H1 (cell line): ENCODE measurements around the gene IL1RAPL1. TPM values are rescaled to one million over a fixed set of nuclear protein-coding genes. Genes with fewer than 3 reads are reported as not detected.

Source experiments
- CTCF ChIA-PET: fragments of 300-600 bp; sonication (Branson Sonifier 250); formaldehyde crosslinking; loops from one replicate; lab custom pipeline; 2021; ENCODE audit not compliant: partially characterized antibody; lab: Charles Lee
- POLR2A ChIA-PET: fragments of 300-600 bp; sonication (Branson Sonifier 250); formaldehyde crosslinking; loops from one replicate; lab custom pipeline; 2021; ENCODE audit warnings: inconsistent platforms; ENCODE audit not compliant: partially characterized antibody; lab: Charles Lee
- DNase-seq, 2 experiments: peaks; one replicate each; pipeline versions ENCODE4 v3.0.0 to v3.0.0-alpha.2; 2010 to 2022; ENCODE audit warnings: low spot score in 2 of 2, low read depth in 1 of 2, mixed read lengths in 1 of 2
- FAIRE-seq: peaks from 2 replicates; lab custom pipeline; 2011; peaks lifted over from hg19 to GRCh38; lab: Jason Lieb, UNC
- H2AFZ ChIP-seq: 2 replicates; pipeline ENCODE4 v1.8.1; 2012; ENCODE audit warnings: low read length, inconsistent platforms
- H2AK5ac ChIP-seq: 2 replicates; pipeline ENCODE4 v1.6.1; 2013; ENCODE audit warnings: low read depth, low read length
- H2BK120ac ChIP-seq: replicated peaks from 2 replicates; pipeline ENCODE3; 2013; ENCODE audit warnings: low read depth, low read length, inconsistent platforms
- H2BK12ac ChIP-seq: 2 replicates; pipeline ENCODE4 v1.6.1; 2013; ENCODE audit warnings: low read depth, low read length
- H2BK15ac ChIP-seq: 2 replicates; pipeline ENCODE4 v1.6.1; 2013; ENCODE audit warnings: low read length
- H2BK20ac ChIP-seq: 2 replicates; pipeline ENCODE4 v1.6.1; 2013; ENCODE audit warnings: low read length
- H2BK5ac ChIP-seq: 2 replicates; pipeline ENCODE4 v1.6.1; 2013; ENCODE audit warnings: low read depth, low read length
- H3K14ac ChIP-seq: 2 replicates; pipeline ENCODE4 v1.6.1; 2013; ENCODE audit warnings: inconsistent platforms; ENCODE audit not compliant: insufficient read length
- H3K18ac ChIP-seq: 2 replicates; pipeline ENCODE4 v1.6.1; 2013; ENCODE audit warnings: low read length; ENCODE audit errors: extremely low read depth
- H3K23ac ChIP-seq: 2 replicates; pipeline ENCODE4 v1.6.1; 2013; ENCODE audit warnings: inconsistent platforms; ENCODE audit not compliant: insufficient read length
- H3K23me2 ChIP-seq: 2 replicates; pipeline ENCODE4 v1.6.1; 2013; ENCODE audit warnings: low read depth, low read length
- H3K27ac ChIP-seq: 2 replicates; pipeline ENCODE4 v1.6.1; 2011; ENCODE audit warnings: low read depth, low read length, inconsistent platforms
- H3K27me3 ChIP-seq, 4 experiments: replicated peaks in 1 of 4; 1 replicate in 1 of 4; 2 replicates in 3 of 4; pipeline versions ENCODE4 v1.6.1 to v1.8.1; 2011 to 2013; ENCODE audit warnings: low read length in 3 of 4, mild to moderate bottlenecking in 3 of 4, inconsistent platforms in 2 of 4, mixed read lengths in 2 of 4, moderate library complexity in 1 of 4; ENCODE audit not compliant: control insufficient read depth in 3 of 4, insufficient read depth in 3 of 4; ENCODE audit errors: extremely low read depth in 1 of 4
- H3K36me3 ChIP-seq, 4 experiments: 2 replicates each; pipeline versions ENCODE4 v1.6.1 to v1.8.1; 2011 to 2013; ENCODE audit warnings: mild to moderate bottlenecking in 4 of 4, low read length in 3 of 4, moderate library complexity in 2 of 4, control low read depth in 1 of 4, inconsistent platforms in 1 of 4; ENCODE audit not compliant: insufficient read depth in 4 of 4, control insufficient read depth in 2 of 4
- H3K4ac ChIP-seq: replicated peaks from 2 replicates; pipeline ENCODE3; 2013; ENCODE audit warnings: low read length, low read depth, mixed read lengths, inconsistent platforms; ENCODE audit not compliant: insufficient read length
- H3K4me1 ChIP-seq, 4 experiments: replicated peaks in 1 of 4; 1 replicate in 1 of 4; 2 replicates in 3 of 4; pipeline versions ENCODE4 v1.6.1 to v1.8.1; 2011 to 2013; ENCODE audit warnings: low read length in 3 of 4, inconsistent platforms in 2 of 4, mixed read lengths in 1 of 4; ENCODE audit not compliant: insufficient read depth in 4 of 4, control insufficient read depth in 3 of 4
- H3K4me2 ChIP-seq, 2 experiments: 2 replicates each; pipeline versions ENCODE4 v1.6.1 to v1.8.1; 2011 to 2013; ENCODE audit warnings: low read depth in 2 of 2, low read length in 2 of 2, control low read depth in 1 of 2, inconsistent platforms in 1 of 2, mild to moderate bottlenecking in 1 of 2; ENCODE audit not compliant: insufficient read depth in 1 of 2
- H3K4me3 ChIP-seq, 4 experiments: fragments of 200-600, 300-600 bp in 1 of 4; sonication (generic), shearing (Covaris generic), sonication (Bioruptor Twin) in 1 of 4; 2 replicates each; pipeline versions ENCODE4 v1.5.1 to v1.8.1; 2011 to 2016; ENCODE audit warnings: low read length in 4 of 4, low read depth in 3 of 4, control low read depth in 2 of 4, inconsistent platforms in 2 of 4, mild to moderate bottlenecking in 2 of 4, mixed read lengths in 1 of 4, moderate library complexity in 1 of 4; ENCODE audit not compliant: insufficient read depth in 2 of 4; ENCODE audit errors: extremely low read depth in 1 of 4
- H3K56ac ChIP-seq: replicated peaks from 2 replicates; pipeline ENCODE3; 2013; ENCODE audit warnings: low read depth, mild to moderate bottlenecking, mixed read lengths, low read length, inconsistent platforms; ENCODE audit not compliant: insufficient read length
- H3K79me1 ChIP-seq: 2 replicates; pipeline ENCODE4 v1.6.1; 2013; ENCODE audit warnings: low read depth, low read length, control low read depth
- H3K79me2 ChIP-seq, 2 experiments: 2 replicates each; pipeline versions ENCODE4 v1.6.1 to v1.8.1; 2012 to 2013; ENCODE audit warnings: low read length in 2 of 2, mild to moderate bottlenecking in 2 of 2, inconsistent platforms in 1 of 2; ENCODE audit not compliant: insufficient read depth in 2 of 2, control insufficient read depth in 1 of 2
- H3K9ac ChIP-seq, 4 experiments: replicated peaks in 1 of 4; 1 replicate in 1 of 4; 2 replicates in 3 of 4; pipeline versions ENCODE4 v1.6.1 to v1.8.1; 2011 to 2013; ENCODE audit warnings: low read depth in 3 of 4, low read length in 3 of 4, control low read depth in 2 of 4, mild to moderate bottlenecking in 2 of 4, moderate library complexity in 2 of 4, inconsistent platforms in 1 of 4; ENCODE audit errors: extremely low read depth in 1 of 4
- H3K9me3 ChIP-seq, 2 experiments: 2 replicates each; pipeline versions ENCODE4 v1.6.1 to v1.8.1; 2012 to 2013; ENCODE audit warnings: mild to moderate bottlenecking in 2 of 2, moderate library complexity in 2 of 2, control low read depth in 1 of 2, inconsistent platforms in 1 of 2, low read depth in 1 of 2, low read length in 1 of 2, mixed read lengths in 1 of 2; ENCODE audit not compliant: insufficient read depth in 2 of 2
- H4K20me1 ChIP-seq, 2 experiments: replicated peaks in 1 of 2; 2 replicates each; pipeline versions ENCODE3 to v1.8.1; 2011 to 2013; ENCODE audit warnings: inconsistent platforms in 2 of 2, low read length in 2 of 2, mild to moderate bottlenecking in 1 of 2; ENCODE audit not compliant: insufficient read depth in 2 of 2, control insufficient read depth in 1 of 2
- H4K5ac ChIP-seq: 2 replicates; pipeline ENCODE4 v1.6.1; 2013; ENCODE audit warnings: low read length, low read depth, mixed read lengths, inconsistent platforms; ENCODE audit not compliant: insufficient read length
- H4K8ac ChIP-seq: 2 replicates; pipeline ENCODE4 v1.8.0; 2013; ENCODE audit warnings: mild to moderate bottlenecking, moderate library complexity, low read length, inconsistent platforms; ENCODE audit not compliant: insufficient read depth; ENCODE audit errors: extremely low read depth
- H4K91ac ChIP-seq: replicated peaks from 2 replicates; pipeline ENCODE3; 2013; ENCODE audit warnings: low read length, mixed read lengths, inconsistent platforms; ENCODE audit not compliant: insufficient read length
- BRCA1 ChIP-seq: IDR thresholded peaks from 2 replicates; pipeline ENCODE4 v1.6.1; 2012; ENCODE audit warnings: low read depth, low read length, improper control_type of control experiment
- CHD2 ChIP-seq: IDR thresholded peaks from 2 replicates; pipeline ENCODE4 v1.6.1; 2012; ENCODE audit warnings: low read length, improper control_type of control experiment
- GABPA ChIP-seq: IDR thresholded peaks from 2 replicates; pipeline ENCODE4 v1.6.1; 2011; ENCODE audit warnings: mild to moderate bottlenecking, low read length, moderate library complexity, borderline replicate concordance; ENCODE audit not compliant: insufficient read depth
- GTF2F1 ChIP-seq: IDR thresholded peaks from 2 replicates; pipeline ENCODE4 v1.6.1; 2012; ENCODE audit warnings: low read depth, low read length, improper control_type of control experiment, borderline replicate concordance
- JUN ChIP-seq: IDR thresholded peaks from 2 replicates; pipeline ENCODE4 v1.6.1; 2011; ENCODE audit warnings: low read depth, mild to moderate bottlenecking, improper control_type of control experiment, low read length
- NANOG ChIP-seq: IDR thresholded peaks from 2 replicates; pipeline ENCODE4 v1.6.1; 2011; ENCODE audit warnings: low read length, low read depth, mild to moderate bottlenecking, inconsistent platforms; ENCODE audit not compliant: insufficient read depth, poor library complexity, severe bottlenecking
- POLR2AphosphoS5 ChIP-seq: IDR thresholded peaks from 2 replicates; pipeline ENCODE4 v1.6.1; 2011; ENCODE audit warnings: low read depth, low read length
- RFX5 ChIP-seq: IDR thresholded peaks from 2 replicates; pipeline ENCODE4 v1.6.1; 2011; ENCODE audit warnings: low read depth, low read length, improper control_type of control experiment, borderline replicate concordance
- SP2 ChIP-seq: IDR thresholded peaks from 2 replicates; pipeline ENCODE4 v1.6.1; 2012; ENCODE audit warnings: mild to moderate bottlenecking, low read length, inconsistent platforms
- WGBS, 2 experiments: shearing (Covaris generic) in 1 of 2; methylation state at CpG; one replicate each; pipeline versions ENCODE4 v1.1.6 to v1.1.7; 2013 to 2015; ENCODE audit warnings: low lambda C conversion rate in 2 of 2, mixed read lengths in 2 of 2, inconsistent platforms in 1 of 2, low coverage in 1 of 2, missing lambda C conversion rate in 1 of 2; ENCODE audit not compliant: insufficient replicate concordance in 2 of 2, insufficient coverage in 1 of 2, insufficient read length in 1 of 2; ENCODE audit errors: extremely low coverage in 1 of 2, missing lambda C conversion rate in 1 of 2; 5-methylcytosine and 5-hydroxymethylcytosine counted together
- polyA plus RNA-seq, 7 experiments: library from polyadenylated mRNA; depleted of rRNA in 3 of 7; stranded (reverse) in 5 of 7; unstranded in 2 of 7; fragments of >200 nt in 5 of 7; fragments of 200-250 nt in 2 of 7; gene quantifications; 1 replicate in 5 of 7; 2 replicates in 1 of 7; 4 replicates in 1 of 7; pipeline versions ENCODE4 v1.2.1 to v1.2.3, GENCODE V29; 2011 to 2013; ENCODE audit warnings: missing spikeins in 2 of 7, mixed read lengths in 2 of 7
- total RNA-seq: library from RNA; stranded (reverse); fragmentation: NEBNext Ultra II Directional; extraction: Animal tissue kit (Norgen Biotek cat#: 25700); gene quantifications from 2 replicates; pipeline ENCODE4 v1.2.1, GENCODE V29; 2021
- TF ChIP-seq, protein P1 (sequence below): IDR thresholded peaks from 2 replicates; pipeline ENCODE4 v1.6.1; 2011; ENCODE audit warnings: low read depth, mild to moderate bottlenecking, low read length; ENCODE audit not compliant: insufficient read depth
- TF ChIP-seq, protein P2 (sequence below): IDR thresholded peaks from 2 replicates; pipeline ENCODE4 v1.6.1; 2012; ENCODE audit warnings: low read length, inconsistent platforms
- TF ChIP-seq, protein P3 (sequence below): IDR thresholded peaks from 2 replicates; pipeline ENCODE4 v1.6.1; 2012; ENCODE audit warnings: inconsistent platforms

IL1RAPL1 gene
- total and polyA plus RNA-seq, 2 of the 8 experiments (the other 6 are each of a cell fraction or from before 2014, with no cell fraction given): 0.11 to 0.35 TPM

DNA sequence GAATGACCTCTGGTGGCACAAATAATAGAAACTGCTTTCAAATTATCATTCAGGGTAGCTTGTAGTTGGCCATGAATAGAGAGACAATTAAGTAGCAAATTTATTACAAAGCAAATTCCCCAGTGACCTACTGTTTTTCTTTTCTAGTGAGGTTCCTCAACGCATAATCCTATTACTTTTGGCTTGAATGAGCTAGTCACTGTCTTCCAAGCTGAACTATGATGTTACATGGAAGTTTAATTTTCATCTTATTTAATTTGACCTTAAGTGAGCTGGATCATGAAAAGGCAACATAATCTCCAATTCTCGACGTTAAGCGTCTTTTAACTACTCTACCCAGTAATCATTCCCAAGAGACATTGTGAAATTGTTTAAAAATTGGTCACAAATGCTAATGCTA is 1280.7 kb downstream of the IL1RAPL1 start:
- H3K4me3 ChIP-seq: no peak overlapping the region
- H2BK15ac ChIP-seq: no peak overlapping the region
- no peak overlapping the region for H2BK5ac ChIP-seq
- H2BK20ac ChIP-seq: no peak overlapping the region
- no peaks in the 10 kb centered on the region for H3K79me2 ChIP-seq
- no peak overlapping the region for H3K4me2 ChIP-seq
- H2AFZ ChIP-seq: no peak overlapping the region
- 98% methylated on average over 4 of the region's 4 CpGs; no CpG with 5 or more reads in 1 of the 2 experiments for WGBS, 2 experiments
- H3K36me3 ChIP-seq: no peaks in the 10 kb centered on the region
- ChIA-PET CTCF (no interaction called here), POLR2A (no interaction called here)
- no peak overlapping the region for H4K5ac ChIP-seq
- H4K20me1 ChIP-seq: no peaks in the 10 kb centered on the region
- no peak overlapping the region for H3K27ac ChIP-seq
- H4K8ac ChIP-seq: no peak overlapping the region
- no peaks in the 10 kb centered on the region for H3K27me3 ChIP-seq
- no peak overlapping the region for H2BK120ac ChIP-seq
- H3K4ac ChIP-seq: no peak overlapping the region
- DNase-seq: no peak
- no peak overlapping the region for H4K91ac ChIP-seq
- TF ChIP-seq SP2 (no peak), GTF2F1 (no peak), NANOG (no peak), POLR2AphosphoS5 (no peak), RFX5 (no peak), JUN (no peak), GABPA (no peak), CHD2 (no peak), BRCA1 (no peak)
- TF ChIP-seq, protein P1, sequence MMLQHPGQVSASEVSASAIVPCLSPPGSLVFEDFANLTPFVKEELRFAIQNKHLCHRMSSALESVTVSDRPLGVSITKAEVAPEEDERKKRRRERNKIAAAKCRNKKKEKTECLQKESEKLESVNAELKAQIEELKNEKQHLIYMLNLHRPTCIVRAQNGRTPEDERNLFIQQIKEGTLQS: no peak
- TF ChIP-seq, protein P2, sequence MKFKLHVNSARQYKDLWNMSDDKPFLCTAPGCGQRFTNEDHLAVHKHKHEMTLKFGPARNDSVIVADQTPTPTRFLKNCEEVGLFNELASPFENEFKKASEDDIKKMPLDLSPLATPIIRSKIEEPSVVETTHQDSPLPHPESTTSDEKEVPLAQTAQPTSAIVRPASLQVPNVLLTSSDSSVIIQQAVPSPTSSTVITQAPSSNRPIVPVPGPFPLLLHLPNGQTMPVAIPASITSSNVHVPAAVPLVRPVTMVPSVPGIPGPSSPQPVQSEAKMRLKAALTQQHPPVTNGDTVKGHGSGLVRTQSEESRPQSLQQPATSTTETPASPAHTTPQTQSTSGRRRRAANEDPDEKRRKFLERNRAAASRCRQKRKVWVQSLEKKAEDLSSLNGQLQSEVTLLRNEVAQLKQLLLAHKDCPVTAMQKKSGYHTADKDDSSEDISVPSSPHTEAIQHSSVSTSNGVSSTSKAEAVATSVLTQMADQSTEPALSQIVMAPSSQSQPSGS: no peak
- TF ChIP-seq, protein P3, sequence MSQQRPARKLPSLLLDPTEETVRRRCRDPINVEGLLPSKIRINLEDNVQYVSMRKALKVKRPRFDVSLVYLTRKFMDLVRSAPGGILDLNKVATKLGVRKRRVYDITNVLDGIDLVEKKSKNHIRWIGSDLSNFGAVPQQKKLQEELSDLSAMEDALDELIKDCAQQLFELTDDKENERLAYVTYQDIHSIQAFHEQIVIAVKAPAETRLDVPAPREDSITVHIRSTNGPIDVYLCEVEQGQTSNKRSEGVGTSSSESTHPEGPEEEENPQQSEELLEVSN: no peak
- H2BK12ac ChIP-seq: no peak overlapping the region
- H3K18ac ChIP-seq: no peak overlapping the region
- FAIRE-seq: no peak
- H2AK5ac ChIP-seq: no peak overlapping the region
- H3K23ac ChIP-seq: no peak overlapping the region
- H3K9me3 ChIP-seq: no peaks in the 10 kb centered on the region
- H3K56ac ChIP-seq: no peak overlapping the region
- no peaks in the 10 kb centered on the region for H3K79me1 ChIP-seq
- H3K14ac ChIP-seq: no peak overlapping the region
- no peak overlapping the region for H3K9ac ChIP-seq
- H3K23me2 ChIP-seq: no peaks in the 10 kb centered on the region
- H3K4me1 ChIP-seq: no peaks in the 10 kb centered on the region
